Measurements from ENCODE around the gene RASL11A. TPM values are rescaled to one million over a fixed set of nuclear protein-coding genes. Genes with fewer than 3 reads are reported as not detected.
"Not testable (repeated sequence)": the region's sequence is repeated elsewhere in the genome, so short reads cannot be mapped to it uniquely, and the experiment has no call there.

Gene RASL11A
- total and polyA plus RNA-seq, 2 experiments from 2014 or later = 0.51 to 1.1 TPM

GRCh38 chr13:27321468-27322431 lies 51.1 kb downstream of the RASL11A start:
- Histone ChIP-seq H3K4me2 (ENCODE audit: unreplicated experiment) (no peak overlapping the region), H3K36me3 (ENCODE audit: low read depth) (no peaks in the 10 kb centered on the region), H3K9ac (no peak overlapping the region), H3F3A (ENCODE audit: insufficient read depth) (no peaks in the 10 kb centered on the region), H3K27me3 (replicated peaks; ENCODE audit: insufficient read depth) (peaks cover 38% of the 10 kb centered on the region), H3K9me3 (ENCODE audit: low read depth) (no peaks in the 10 kb centered on the region), H4K20me1 (ENCODE audit: insufficient read depth) (no peaks in the 10 kb centered on the region), H2AFZ (no peak overlapping the region), H3K79me2 (ENCODE audit: insufficient read depth) (no peaks in the 10 kb centered on the region), H3K4me1 (ENCODE audit: insufficient read depth) (no peaks in the 10 kb centered on the region), H3K27ac (no peak overlapping the region), H3K9me2 (ENCODE audit: insufficient read depth) (no peaks in the 10 kb centered on the region), H3K4me3 (no peak overlapping the region)
- WGBS, 2 experiments (ENCODE audit: low coverage in 1 of 2, low lambda C conversion rate in 2 of 2, missing lambda C conversion rate in 2 of 2) = 25 to 30% methylated on average over 8 of the region's 8 CpGs
- DNase-seq = no peak
- TF ChIP-seq EZH2phosphoT487 (IDR thresholded peaks at IDR 0.05; ENCODE audit: insufficient read depth, low read depth) (no peak), EZH2 (IDR thresholded peaks at IDR 0.05; ENCODE audit: insufficient read depth, poor library complexity, severe bottlenecking) (no peak)
- in situ Hi-C loops (cut with MboI) = no loop called here

- H3K4me1 ChIP-seq (ENCODE audit: insufficient read depth); H3K9me3 ChIP-seq (ENCODE audit: low read depth); H3K9me2 ChIP-seq (ENCODE audit: insufficient read depth); H3K4me2 ChIP-seq (ENCODE audit: unreplicated experiment); H3K4me3 ChIP-seq; H3F3A ChIP-seq (ENCODE audit: insufficient read depth); in situ Hi-C loops (cut with MboI); H3K79me2 ChIP-seq (ENCODE audit: insufficient read depth); H3K36me3 ChIP-seq (ENCODE audit: low read depth); H2AFZ ChIP-seq; H4K20me1 ChIP-seq (ENCODE audit: insufficient read depth); H3K9ac ChIP-seq; H3K27ac ChIP-seq; DNase-seq: not testable (repeated sequence)
- H3K27me3 ChIP-seq (replicated peaks; ENCODE audit: insufficient read depth) = peaks cover 36% of the 10 kb centered on the region
- WGBS, 2 experiments (ENCODE audit: low coverage in 1 of 2, low lambda C conversion rate in 2 of 2, missing lambda C conversion rate in 2 of 2) = 45 to 54% methylated on average over 6 of the region's 6 CpGs
These were observed 51.8 kb downstream of the RASL11A start for GRCh38 chr13:27322443-27322842.

Small RNA genes within 50 kb of the gene (small RNA-seq; reads per million reads assigned to genes)
- not detected for gene SNORA27 (ENCODE audit: low read depth, low replicate concordance)
- not detected for gene SNORD102 (ENCODE audit: low read depth, low replicate concordance)

Other genes starting within 250 kb of the RASL11A start
- gene USP12, start 99.0 kb upstream of the RASL11A start, total RNA-seq (2014; rRNA removed; shearing (Covaris generic)) = 18.9 and 21.8 TPM in 2 replicates
- gene USP12, start 99.0 kb upstream of the RASL11A start, polyA plus RNA-seq (2016; fragmentation: Nextera tagmentation; extraction: Ambion mirVana) = 16.0 and 16.7 TPM in 2 replicates
- 609 and 638 TPM in 2 replicates for gene RPL21, start 19.3 kb upstream of the RASL11A start, total RNA-seq (2014; rRNA removed; shearing (Covaris generic))
- gene RPL21, start 19.3 kb upstream of the RASL11A start, polyA plus RNA-seq (2016; fragmentation: Nextera tagmentation; extraction: Ambion mirVana) = 390 and 434 TPM in 2 replicates
- gene GTF3A, start 153.8 kb downstream of the RASL11A start, total RNA-seq (2014; rRNA removed; shearing (Covaris generic)) = 59.9 and 86.2 TPM in 2 replicates
- gene GTF3A, start 153.8 kb downstream of the RASL11A start, polyA plus RNA-seq (2016; fragmentation: Nextera tagmentation; extraction: Ambion mirVana) = 163 TPM in 2 replicates
- gene MTIF3, start 179.7 kb downstream of the RASL11A start, total RNA-seq (2014; rRNA removed; shearing (Covaris generic)) = 38.2 and 40.7 TPM in 2 replicates
- 64.0 and 66.5 TPM in 2 replicates for gene MTIF3, start 179.7 kb downstream of the RASL11A start, polyA plus RNA-seq (2016; fragmentation: Nextera tagmentation; extraction: Ambion mirVana)

All from GM23248 (cell line).